PC-3 (cell line): Measurements from ENCODE around the gene CRTC3. TPM values are rescaled to one million over a fixed set of nuclear protein-coding genes. Genes with fewer than 3 reads are reported as not detected.
"Not testable (repeated sequence)": the region's sequence is repeated elsewhere in the genome, so short reads cannot be mapped to it uniquely, and the experiment has no call there.

Source experiments
- ATAC-seq: fragments of 200-7000 bp; cut with Tn5 transposase; 2 replicates; pipeline ENCODE4 v1.9.1; 2020; ENCODE audit warnings: mild to moderate bottlenecking, moderate library complexity
- BruUV-seq: library from RNA; stranded (reverse); fragments of 400-500 nt; replicated peaks from 2 replicates; lab custom pipeline; 2021; lab: Mats Ljungman, UMichigan
- CTCF ChIA-PET: fragments of 300-600 bp; sonication (Branson Sonifier 250); formaldehyde crosslinking; loops from one replicate; lab custom pipeline; 2022; ENCODE audit warnings: antibody characterized with exemption; lab: Charles Lee
- POLR2A ChIA-PET: fragments of 300-600 bp; sonication (Branson Sonifier 250); formaldehyde crosslinking; loops from one replicate; lab custom pipeline; 2022; ENCODE audit warnings: antibody characterized with exemption; ENCODE audit not compliant: unreplicated experiment; lab: Charles Lee
- DNase-seq: peaks from one replicate; pipeline ENCODE4 v3.0.0-alpha.2; 2015
- H2AFZ ChIP-seq: fragments of 300-600 bp; sonication (generic); 2 replicates; pipeline ENCODE4 v1.6.0; 2016; ENCODE audit warnings: antibody characterized with exemption, low read length
- H3F3A ChIP-seq: fragments of 300-600 bp; sonication (generic); one replicate; pipeline ENCODE4 v1.6.0; 2017; ENCODE audit warnings: antibody characterized with exemption, low read length, control low read depth, mild to moderate bottlenecking; ENCODE audit not compliant: unreplicated experiment
- H3K27ac ChIP-seq: fragments of 300-600 bp; sonication (generic); 2 replicates; pipeline ENCODE4 v1.5.1; 2016; ENCODE audit warnings: mild to moderate bottlenecking, low read length
- H3K27me3 ChIP-seq: fragments of 300-600 bp; sonication (generic); 2 replicates; pipeline ENCODE4 v1.6.1; 2016; ENCODE audit warnings: low read length, mixed read lengths
- H3K36me3 ChIP-seq: fragments of 300-600 bp; sonication (generic); 2 replicates; pipeline ENCODE4 v1.6.1; 2016; ENCODE audit warnings: low read depth, mixed run types, low read length, mixed read lengths
- H3K4me1 ChIP-seq: fragments of 300-600 bp; sonication (generic); 2 replicates; pipeline ENCODE4 v1.5.1; 2016; ENCODE audit warnings: low read length; ENCODE audit not compliant: insufficient read depth
- H3K4me2 ChIP-seq: fragments of 300-600 bp; sonication (generic); 2 replicates; pipeline ENCODE4 v1.6.0; 2016; ENCODE audit warnings: low read length
- H3K4me3 ChIP-seq: fragments of 300-600 bp; sonication (generic); 2 replicates; pipeline ENCODE4 v1.5.1; 2016; ENCODE audit warnings: mild to moderate bottlenecking, low read length, mixed read lengths
- H3K79me2 ChIP-seq: fragments of 300-600 bp; sonication (generic); 2 replicates; pipeline ENCODE4 v1.6.1; 2017; ENCODE audit warnings: low read length, mixed read lengths
- H3K9ac ChIP-seq: fragments of 300-600 bp; sonication (generic); 2 replicates; pipeline ENCODE4 v1.6.0; 2016; ENCODE audit warnings: mild to moderate bottlenecking, low read length
- H3K9me2 ChIP-seq: fragments of 300-600 bp; sonication (generic); replicated peaks from 2 replicates; pipeline ENCODE4 v1.6.1; 2016; ENCODE audit warnings: mixed run types, low read length, mixed read lengths
- H3K9me3 ChIP-seq: fragments of 300-600 bp; sonication (generic); 2 replicates; pipeline ENCODE4 v1.6.1; 2016; ENCODE audit warnings: low read length, mixed read lengths
- H4K20me1 ChIP-seq: fragments of 300-600 bp; sonication (generic); 2 replicates; pipeline ENCODE4 v1.6.1; 2016; ENCODE audit warnings: low read length, mixed read lengths
- EZH2 ChIP-seq: fragments of 300-600 bp; sonication (generic); IDR thresholded peaks from one replicate; pipeline ENCODE4 v1.6.1; 2017; ENCODE audit warnings: antibody characterized with exemption, mild to moderate bottlenecking, low read length; ENCODE audit not compliant: unreplicated experiment
- EZH2phosphoT487 ChIP-seq: fragments of 300-600 bp; sonication (generic); IDR thresholded peaks from 2 replicates; pipeline ENCODE4 v1.6.1; 2018; ENCODE audit warnings: mild to moderate bottlenecking, antibody characterized with exemption, low read length, borderline replicate concordance
- intact Hi-C: fragments of 100-400 bp; cut with micrococcal nuclease; formaldehyde crosslinking; loops from 2 replicates; pipeline ENCODE4 v1.9.0; 2023
- total RNA-seq: library from RNA; depleted of rRNA; stranded (reverse); fragments of >200 nt; gene quantifications from 2 replicates; pipeline ENCODE4 v1.2.3, GENCODE V29; 2014
- TF ChIP-seq, protein P1 (sequence below): fragments of 300-600 bp; sonication (generic); conservative IDR thresholded peaks from 2 replicates; pipeline ENCODE4 v1.5.1; 2017; ENCODE audit warnings: antibody characterized with exemption, low read depth, mild to moderate bottlenecking, low read length

The CRTC3 gene
- total RNA-seq, 1 experiment from 2014 or later = 12.4 TPM

DNA sequence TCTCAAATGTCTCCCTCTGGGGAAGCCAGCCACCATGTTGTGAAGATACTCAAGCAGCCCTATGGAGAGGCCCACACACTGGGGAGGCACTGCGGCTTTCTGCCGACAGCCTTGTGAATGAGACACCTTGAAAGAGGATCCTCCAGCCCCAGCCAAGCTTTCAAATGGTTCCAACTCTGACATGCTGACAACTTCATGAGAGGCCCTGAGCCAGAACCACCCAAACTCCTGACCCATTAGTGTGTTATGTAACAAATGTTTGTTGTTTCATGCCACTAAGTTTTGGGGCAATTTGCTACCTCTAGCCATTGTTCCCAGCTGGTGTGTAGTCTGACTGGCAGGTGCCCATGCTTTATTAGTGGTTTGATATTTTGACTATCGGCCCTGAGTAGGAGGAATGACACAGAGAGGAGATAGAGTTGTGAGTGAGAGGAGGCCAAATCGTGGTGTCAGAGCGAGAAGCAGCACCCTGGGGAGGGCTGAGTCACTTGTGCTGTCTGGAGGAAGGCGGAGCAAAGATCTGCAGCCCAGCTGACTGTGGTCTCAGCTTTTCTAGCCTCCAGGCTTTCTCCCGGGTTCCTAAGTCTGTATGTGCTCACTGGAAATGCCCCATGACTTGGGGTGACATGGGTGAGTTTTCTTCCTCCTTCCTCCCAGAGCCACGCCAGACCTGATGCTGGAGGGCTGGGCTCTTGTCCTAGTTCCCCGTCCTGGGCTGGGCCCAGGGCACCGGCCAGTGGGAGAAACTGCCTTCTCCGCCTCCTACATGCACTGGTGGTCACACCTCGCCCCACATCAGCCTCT, 130.7 kb downstream of the CRTC3 start:
- Histone ChIP-seq H3K79me2 (peaks cover 5% of the 10 kb centered on the region; the same call in 1 of the 2 replicates), H3K36me3 (no peaks in the 10 kb centered on the region), H3K9me2 (no peaks in the 10 kb centered on the region), H4K20me1 (no peaks in the 10 kb centered on the region), H3K4me3 (no peak overlapping the region), H3K27me3 (no peaks in the 10 kb centered on the region), H3K4me2 (peak overlapping the region; percentile 48), H3K9ac (no peak overlapping the region), H3K4me1 (peaks cover 16% of the 10 kb centered on the region), H3K9me3 (no peaks in the 10 kb centered on the region), H3K27ac (no peak overlapping the region), H3F3A (no peaks in the 10 kb centered on the region), H2AFZ (peak overlapping the region; percentile 41; the same call in 1 of the 2 replicates)
- ChIA-PET CTCF (no interaction called here), POLR2A (no interaction called here)
- peak; percentile 77 for DNase-seq
- no TSS peak for BruUV-seq
- TF ChIP-seq, protein P1, sequence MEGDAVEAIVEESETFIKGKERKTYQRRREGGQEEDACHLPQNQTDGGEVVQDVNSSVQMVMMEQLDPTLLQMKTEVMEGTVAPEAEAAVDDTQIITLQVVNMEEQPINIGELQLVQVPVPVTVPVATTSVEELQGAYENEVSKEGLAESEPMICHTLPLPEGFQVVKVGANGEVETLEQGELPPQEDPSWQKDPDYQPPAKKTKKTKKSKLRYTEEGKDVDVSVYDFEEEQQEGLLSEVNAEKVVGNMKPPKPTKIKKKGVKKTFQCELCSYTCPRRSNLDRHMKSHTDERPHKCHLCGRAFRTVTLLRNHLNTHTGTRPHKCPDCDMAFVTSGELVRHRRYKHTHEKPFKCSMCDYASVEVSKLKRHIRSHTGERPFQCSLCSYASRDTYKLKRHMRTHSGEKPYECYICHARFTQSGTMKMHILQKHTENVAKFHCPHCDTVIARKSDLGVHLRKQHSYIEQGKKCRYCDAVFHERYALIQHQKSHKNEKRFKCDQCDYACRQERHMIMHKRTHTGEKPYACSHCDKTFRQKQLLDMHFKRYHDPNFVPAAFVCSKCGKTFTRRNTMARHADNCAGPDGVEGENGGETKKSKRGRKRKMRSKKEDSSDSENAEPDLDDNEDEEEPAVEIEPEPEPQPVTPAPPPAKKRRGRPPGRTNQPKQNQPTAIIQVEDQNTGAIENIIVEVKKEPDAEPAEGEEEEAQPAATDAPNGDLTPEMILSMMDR = no peak
- TF ChIP-seq EZH2 = no peak
- no peak for TF ChIP-seq EZH2phosphoT487
- ATAC-seq = peak; percentile 83
- intact Hi-C loops = no loop called here

GRCh38 chr15:90660999-90661330, 131.2 kb downstream of the CRTC3 start:
- intact Hi-C loops, BruUV-seq, H4K20me1 ChIP-seq, H3K27me3 ChIP-seq, H3K36me3 ChIP-seq, ATAC-seq, CTCF ChIA-PET, H3K27ac ChIP-seq, H3K9me2 ChIP-seq, H2AFZ ChIP-seq, H3K79me2 ChIP-seq, H3K9ac ChIP-seq, H3K9me3 ChIP-seq, POLR2A ChIA-PET, H3F3A ChIP-seq, DNase-seq, H3K4me3 ChIP-seq: not testable (repeated sequence)
- peak overlapping the region; percentile 27; the same call in 1 of the 2 replicates for H3K4me2 ChIP-seq
- H3K4me1 ChIP-seq = peaks cover 19% of the 10 kb centered on the region

GRCh38 chr15:90664081-90664461, 134.3 kb downstream of the CRTC3 start:
- H3K27me3 ChIP-seq, H3K9me3 ChIP-seq, H3K4me2 ChIP-seq, H2AFZ ChIP-seq, H3K9me2 ChIP-seq, DNase-seq, ATAC-seq, H3K36me3 ChIP-seq, H3F3A ChIP-seq, CTCF ChIA-PET, H4K20me1 ChIP-seq, H3K79me2 ChIP-seq, intact Hi-C loops, H3K27ac ChIP-seq, H3K9ac ChIP-seq, H3K4me3 ChIP-seq: not testable (repeated sequence)
- peaks cover 34% of the 10 kb centered on the region for H3K4me1 ChIP-seq
- TSS peak; percentile 29 for BruUV-seq
- POLR2A ChIA-PET = interaction anchor here (0.7 kb wide), 2 partner anchors 94 to 222 kb away, joined by 3 read pairs; no protein-coding TSS in a partner anchor
